Measurements from ENCODE around the gene ACAP3.

ACAP3 gene

DNA sequence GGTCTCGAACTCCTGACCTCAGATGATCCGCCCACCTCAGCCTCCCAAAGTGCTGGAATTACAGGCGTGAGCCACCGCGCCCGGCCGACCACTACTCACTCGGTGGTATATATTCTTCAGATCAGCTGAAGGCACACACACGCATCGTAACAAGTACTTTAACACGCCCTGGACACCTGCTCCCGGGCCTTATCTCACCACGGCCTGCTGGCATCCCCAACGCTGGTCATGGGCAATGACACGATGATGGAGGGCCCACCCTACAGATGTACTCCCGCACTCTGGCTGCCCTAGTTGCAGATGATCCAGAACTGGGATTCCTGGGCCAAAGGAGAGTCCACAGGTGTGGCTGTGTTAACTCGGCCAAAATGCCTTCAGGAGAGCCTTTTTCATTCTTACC lies 45.7 kb downstream of the ACAP3 start:
- no peak overlapping the region for H2AFZ ChIP-seq (ENCODE audit: low read depth, low read length)
- TF ChIP-seq, protein P1, sequence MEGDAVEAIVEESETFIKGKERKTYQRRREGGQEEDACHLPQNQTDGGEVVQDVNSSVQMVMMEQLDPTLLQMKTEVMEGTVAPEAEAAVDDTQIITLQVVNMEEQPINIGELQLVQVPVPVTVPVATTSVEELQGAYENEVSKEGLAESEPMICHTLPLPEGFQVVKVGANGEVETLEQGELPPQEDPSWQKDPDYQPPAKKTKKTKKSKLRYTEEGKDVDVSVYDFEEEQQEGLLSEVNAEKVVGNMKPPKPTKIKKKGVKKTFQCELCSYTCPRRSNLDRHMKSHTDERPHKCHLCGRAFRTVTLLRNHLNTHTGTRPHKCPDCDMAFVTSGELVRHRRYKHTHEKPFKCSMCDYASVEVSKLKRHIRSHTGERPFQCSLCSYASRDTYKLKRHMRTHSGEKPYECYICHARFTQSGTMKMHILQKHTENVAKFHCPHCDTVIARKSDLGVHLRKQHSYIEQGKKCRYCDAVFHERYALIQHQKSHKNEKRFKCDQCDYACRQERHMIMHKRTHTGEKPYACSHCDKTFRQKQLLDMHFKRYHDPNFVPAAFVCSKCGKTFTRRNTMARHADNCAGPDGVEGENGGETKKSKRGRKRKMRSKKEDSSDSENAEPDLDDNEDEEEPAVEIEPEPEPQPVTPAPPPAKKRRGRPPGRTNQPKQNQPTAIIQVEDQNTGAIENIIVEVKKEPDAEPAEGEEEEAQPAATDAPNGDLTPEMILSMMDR (IDR thresholded peaks at IDR 0.05; ENCODE audit: low read depth, low read length), result no peak
- TF ChIP-seq EZH2phosphoT487 (IDR thresholded peaks at IDR 0.05; ENCODE audit: low read depth), result no peak
- peaks cover 37% of the 10 kb centered on the region for H3K36me3 ChIP-seq (replicated peaks; ENCODE audit: low read depth, low read length)
- H3K9ac ChIP-seq (ENCODE audit: low read length), result no peak overlapping the region
- no peak overlapping the region for H3K27ac ChIP-seq (ENCODE audit: low read length)
- H3K4me2 ChIP-seq (ENCODE audit: low read length), result no peak overlapping the region
- peaks cover 21% of the 10 kb centered on the region for H3K79me2 ChIP-seq (ENCODE audit: low read length)
- H3K4me1 ChIP-seq (ENCODE audit: low read length), result peaks cover 9% of the 10 kb centered on the region; the same call in 1 of the 2 replicates
- no peak overlapping the region for H3K4me3 ChIP-seq (ENCODE audit: low read length)
- no peaks in the 10 kb centered on the region for H3K9me3 ChIP-seq (ENCODE audit: insufficient read depth, low read length)
- H4K20me1 ChIP-seq (ENCODE audit: insufficient read depth, low read length), result peaks cover 12% of the 10 kb centered on the region
- H3K27me3 ChIP-seq (ENCODE audit: low read depth, low read length), result no peaks in the 10 kb centered on the region

DNA sequence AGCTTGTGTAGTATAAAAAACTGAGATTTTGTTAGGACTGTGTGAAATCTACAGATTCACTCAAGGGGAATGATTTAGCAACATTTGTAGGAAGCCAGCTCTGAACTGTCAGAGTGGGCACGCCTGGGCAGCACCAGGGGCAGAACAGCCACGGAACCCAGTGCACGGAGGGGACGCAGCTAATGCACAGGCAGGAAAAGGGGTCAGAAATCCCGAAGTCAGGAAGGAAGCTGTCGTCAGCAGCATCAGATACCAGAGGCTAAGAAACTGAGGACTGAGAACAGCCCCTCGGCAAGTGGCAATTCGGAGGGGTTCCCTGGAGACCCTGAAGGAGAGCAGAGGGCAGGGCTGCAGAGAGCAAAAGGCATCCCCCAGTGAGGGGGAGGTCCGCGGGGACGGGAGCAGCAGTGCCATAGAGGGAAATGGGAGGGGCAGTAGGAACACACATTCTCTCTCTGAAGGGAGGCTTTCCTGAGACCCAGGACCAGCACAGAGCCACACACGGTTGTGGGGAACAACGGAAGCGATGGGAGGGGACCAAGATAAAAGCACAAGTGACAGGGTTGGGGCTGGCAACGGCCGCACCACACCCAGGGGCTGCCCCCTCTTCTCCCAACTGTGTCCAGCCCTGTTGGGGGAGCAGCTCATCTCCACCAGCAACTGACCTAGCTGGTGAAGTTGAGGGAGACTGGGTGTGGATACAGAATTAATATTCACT lies 46.7 kb downstream of the ACAP3 start:
- Histone ChIP-seq H3K79me2 (ENCODE audit: low read length) (peaks cover 19% of the 10 kb centered on the region; the same call in 1 of the 2 replicates), H3K27me3 (ENCODE audit: low read depth, low read length) (no peaks in the 10 kb centered on the region), H3K9me3 (ENCODE audit: insufficient read depth, low read length) (no peaks in the 10 kb centered on the region), H3K4me2 (ENCODE audit: low read length) (no peak overlapping the region), H3K36me3 (replicated peaks; ENCODE audit: low read depth, low read length) (peaks cover 43% of the 10 kb centered on the region), H3K4me3 (ENCODE audit: low read length) (no peak overlapping the region), H2AFZ (ENCODE audit: low read depth, low read length) (no peak overlapping the region), H4K20me1 (ENCODE audit: insufficient read depth, low read length) (peaks cover 12% of the 10 kb centered on the region), H3K9ac (ENCODE audit: low read length) (no peak overlapping the region), H3K4me1 (ENCODE audit: low read length) (peaks cover 9% of the 10 kb centered on the region; the same call in 1 of the 2 replicates), H3K27ac (ENCODE audit: low read length) (no peak overlapping the region)
- TF ChIP-seq, protein P1 (IDR thresholded peaks at IDR 0.05; ENCODE audit: low read depth, low read length), result no peak
- no peak for TF ChIP-seq EZH2phosphoT487 (IDR thresholded peaks at IDR 0.05; ENCODE audit: low read depth)

DNA sequence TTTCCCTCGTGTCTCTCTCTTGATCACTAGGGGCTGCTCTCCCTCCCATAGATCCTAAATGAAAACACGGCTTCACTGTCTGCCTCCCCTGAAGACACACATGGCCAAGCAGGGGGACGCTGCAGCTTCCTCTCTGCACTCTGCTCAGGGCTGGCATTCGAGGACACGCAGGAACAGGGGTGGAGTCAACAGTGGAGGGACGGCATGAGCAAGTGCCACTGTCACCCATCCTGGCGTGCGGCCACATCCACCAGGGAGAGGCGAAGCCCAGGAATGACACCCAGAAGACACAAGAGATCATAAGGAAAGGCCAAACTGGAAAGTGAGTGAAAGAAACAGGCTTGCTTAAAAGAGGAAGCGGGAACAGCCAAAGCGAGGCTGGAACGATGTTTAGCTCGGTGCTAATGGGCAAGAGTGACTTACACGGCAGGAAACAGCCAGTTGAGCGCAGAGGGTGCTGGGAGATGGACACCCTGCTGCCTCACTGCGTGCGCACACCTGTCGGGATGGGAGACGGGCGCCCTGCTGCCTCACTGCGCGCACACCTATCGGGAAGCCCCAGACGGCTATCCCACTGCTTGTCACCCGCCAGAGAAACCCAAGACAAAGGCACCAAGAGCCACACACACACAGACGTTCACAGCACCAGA lies 47.7 kb downstream of the ACAP3 start:
- Histone ChIP-seq H3K4me2 (ENCODE audit: low read length) (no peak overlapping the region), H3K4me1 (ENCODE audit: low read length) (peaks cover 9% of the 10 kb centered on the region; the same call in 1 of the 2 replicates), H3K9ac (ENCODE audit: low read length) (no peak overlapping the region), H3K27me3 (ENCODE audit: low read depth, low read length) (no peaks in the 10 kb centered on the region), H3K79me2 (ENCODE audit: low read length) (peaks cover 14% of the 10 kb centered on the region; the same call in 1 of the 2 replicates), H4K20me1 (ENCODE audit: insufficient read depth, low read length) (peaks cover 12% of the 10 kb centered on the region), H3K27ac (ENCODE audit: low read length) (no peak overlapping the region), H3K9me3 (ENCODE audit: insufficient read depth, low read length) (no peaks in the 10 kb centered on the region), H2AFZ (ENCODE audit: low read depth, low read length) (no peak overlapping the region), H3K36me3 (replicated peaks; ENCODE audit: low read depth, low read length) (peaks cover 45% of the 10 kb centered on the region), H3K4me3 (ENCODE audit: low read length) (no peak overlapping the region)
- TF ChIP-seq, protein P1 (IDR thresholded peaks at IDR 0.05; ENCODE audit: low read depth, low read length), result no peak
- TF ChIP-seq EZH2phosphoT487 (IDR thresholded peaks at IDR 0.05; ENCODE audit: low read depth), result no peak

DNA sequence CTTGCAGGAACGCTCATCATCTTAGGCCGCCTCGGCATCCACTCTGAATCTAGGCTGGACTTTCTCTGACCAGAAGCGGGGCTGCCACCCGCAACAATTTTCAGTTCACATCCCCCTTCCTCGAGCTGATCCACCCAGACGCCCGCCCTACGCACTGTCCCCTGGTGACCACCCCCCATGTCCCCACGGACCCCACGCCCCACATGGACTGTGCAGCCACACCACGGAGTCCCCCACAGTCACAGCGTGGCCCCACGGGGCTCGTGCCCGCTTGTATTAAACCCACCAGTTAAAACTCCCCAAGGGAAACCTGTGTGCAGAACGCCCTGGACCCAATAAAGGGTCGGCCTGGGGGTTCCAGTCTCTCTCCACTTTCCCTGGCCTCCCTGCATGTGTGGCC lies 48.2 kb downstream of the ACAP3 start:
- H3K36me3 ChIP-seq (replicated peaks; ENCODE audit: low read depth, low read length), result peaks cover 45% of the 10 kb centered on the region
- H4K20me1 ChIP-seq (ENCODE audit: insufficient read depth, low read length), result peaks cover 12% of the 10 kb centered on the region
- H3K9ac ChIP-seq (ENCODE audit: low read length), result no peak overlapping the region
- H3K4me3 ChIP-seq (ENCODE audit: low read length), result no peak overlapping the region
- no peak for TF ChIP-seq EZH2phosphoT487 (IDR thresholded peaks at IDR 0.05; ENCODE audit: low read depth)
- TF ChIP-seq, protein P1 (IDR thresholded peaks at IDR 0.05; ENCODE audit: low read depth, low read length), result no peak
- H3K79me2 ChIP-seq (ENCODE audit: low read length), result peaks cover 11% of the 10 kb centered on the region; the same call in 1 of the 2 replicates
- peaks cover 9% of the 10 kb centered on the region; the same call in 1 of the 2 replicates for H3K4me1 ChIP-seq (ENCODE audit: low read length)
- H3K4me2 ChIP-seq (ENCODE audit: low read length), result no peak overlapping the region
- H3K27ac ChIP-seq (ENCODE audit: low read length), result no peak overlapping the region
- no peak overlapping the region for H2AFZ ChIP-seq (ENCODE audit: low read depth, low read length)
- no peaks in the 10 kb centered on the region for H3K9me3 ChIP-seq (ENCODE audit: insufficient read depth, low read length)
- H3K27me3 ChIP-seq (ENCODE audit: low read depth, low read length), result no peaks in the 10 kb centered on the region

Data from OCI-LY3 (cell line).